ENCODE results near the gene ORAI3. TPM values are rescaled to one million over a fixed set of nuclear protein-coding genes. Genes with fewer than 3 reads are reported as not detected.

Gene ORAI3
- total and polyA plus RNA-seq, 7 experiments from 2014 or later = 6.0 to 29.8 (median 17.8) TPM

GRCh38 chr16:30977502-30977901, 28.6 kb downstream of the ORAI3 start:
- POLR2A ChIA-PET = interaction anchor here (1.3 kb wide), 1 partner anchor 230 kb away, joined by 3 read pairs; the partner anchor contains the start of gene PHKG2
- Mint-ChIP-seq H3K27me3 (no peaks in the 10 kb centered on the region), H3K9me3 (peaks cover 0 to 3% (median 0%) of the 10 kb centered on the region in 11 donors), H3K4me1 (peaks cover 0 to 9% (median 8%) of the 10 kb centered on the region in 7 donors), H3K4me3 (no peak overlapping the region), H3K27ac (peak overlapping the region in 1 of 9 donors; percentile 38), H3K36me3 (peaks cover 13 to 37% (median 23%) of the 10 kb centered on the region in 5 donors)
- H3K4me3 ChIP-seq (ENCODE audit: low read length) = no peak overlapping the region
- H3K9me3 ChIP-seq (ENCODE audit: control insufficient read depth in 2 of 3, low read length in 3 of 3) = no peaks in the 10 kb centered on the region
- intact Hi-C loops (cut with micrococcal nuclease) = no loop called here
- no peak overlapping the region for H3K27ac ChIP-seq (ENCODE audit: low read depth, low read length)
- peaks cover 0 to 95% (median 0%) of the 10 kb centered on the region in 3 experiments for H3K36me3 ChIP-seq (ENCODE audit: control insufficient read depth in 2 of 3, insufficient read depth in 3 of 3, low read length in 3 of 3)
- CTCF ChIA-PET = no interaction called here
- H3K4me1 ChIP-seq (ENCODE audit: control insufficient read depth in 2 of 2, insufficient read depth in 2 of 2, low read length in 2 of 2) = no peaks in the 10 kb centered on the region
- DNase-seq = no peak
- ATAC-seq = peak; percentile 41
- no peaks in the 10 kb centered on the region for H3K27me3 ChIP-seq (ENCODE audit: control insufficient read depth in 2 of 2, insufficient read depth in 2 of 2, low read length in 2 of 2)

- Histone ChIP-seq H3K27me3 (ENCODE audit: control insufficient read depth in 2 of 2, insufficient read depth in 2 of 2, low read length in 2 of 2) (no peaks in the 10 kb centered on the region), H3K27ac (ENCODE audit: low read depth, low read length) (no peak overlapping the region), H3K36me3 (ENCODE audit: control insufficient read depth in 2 of 3, insufficient read depth in 3 of 3, low read length in 3 of 3) (peaks cover 0 to 95% (median 0%) of the 10 kb centered on the region in 3 experiments), H3K9me3 (ENCODE audit: control insufficient read depth in 2 of 3, low read length in 3 of 3) (no peaks in the 10 kb centered on the region), H3K4me3 (ENCODE audit: low read length) (no peak overlapping the region), H3K4me1 (ENCODE audit: control insufficient read depth in 2 of 2, insufficient read depth in 2 of 2, low read length in 2 of 2) (no peaks in the 10 kb centered on the region)
- no peaks in the 10 kb centered on the region for H3K27me3 Mint-ChIP-seq
- DNase-seq (no peak), ATAC-seq (no peak)
- peaks cover 3 to 27% (median 9%) of the 10 kb centered on the region in 5 donors for H3K36me3 Mint-ChIP-seq
- CTCF ChIA-PET = no interaction called here
- peaks cover 0 to 13% (median 4%) of the 10 kb centered on the region in 7 donors for H3K4me1 Mint-ChIP-seq
- H3K27ac Mint-ChIP-seq = no peak overlapping the region
- H3K9me3 Mint-ChIP-seq = peaks cover 0 to 3% (median 0%) of the 10 kb centered on the region in 11 donors
- H3K4me3 Mint-ChIP-seq = no peak overlapping the region
- intact Hi-C loops (cut with micrococcal nuclease) = no loop called here
- POLR2A ChIA-PET = no interaction called here
Observed at GRCh38 chr16:30979170-30980022, 30.5 kb downstream of the ORAI3 start.

- CTCF ChIA-PET = no interaction called here
Observed at GRCh38 chr16:30980023-30980371, 31.1 kb downstream of the ORAI3 start.

GRCh38 chr16:30980434-30980833, 31.6 kb downstream of the ORAI3 start:
- Mint-ChIP-seq H3K4me3 (no peak overlapping the region), H3K27me3 (no peaks in the 10 kb centered on the region), H3K27ac (no peak overlapping the region), H3K9me3 (peaks cover 0 to 3% (median 0%) of the 10 kb centered on the region in 11 donors), H3K36me3 (peaks cover 3 to 27% (median 7%) of the 10 kb centered on the region in 5 donors), H3K4me1 (peaks cover 0 to 20% (median 4%) of the 10 kb centered on the region in 7 donors)
- intact Hi-C loops (cut with micrococcal nuclease) = no loop called here
- Histone ChIP-seq H3K9me3 (ENCODE audit: control insufficient read depth in 2 of 3, low read length in 3 of 3) (no peaks in the 10 kb centered on the region), H3K27me3 (ENCODE audit: control insufficient read depth in 2 of 2, insufficient read depth in 2 of 2, low read length in 2 of 2) (no peaks in the 10 kb centered on the region), H3K4me1 (ENCODE audit: control insufficient read depth in 2 of 2, insufficient read depth in 2 of 2, low read length in 2 of 2) (no peaks in the 10 kb centered on the region), H3K4me3 (ENCODE audit: low read length) (no peak overlapping the region), H3K36me3 (ENCODE audit: control insufficient read depth in 2 of 3, insufficient read depth in 3 of 3, low read length in 3 of 3) (peaks cover 0 to 90% (median 0%) of the 10 kb centered on the region in 3 experiments), H3K27ac (ENCODE audit: low read depth, low read length) (no peak overlapping the region)
- ChIA-PET POLR2A (no interaction called here), CTCF (no interaction called here)
- ATAC-seq (no peak), DNase-seq (no peak)

More at GRCh38 chr16:30980023-30980371, 31.1 kb downstream of the ORAI3 start:
- peaks cover 0 to 3% (median 0%) of the 10 kb centered on the region in 11 donors for H3K9me3 Mint-ChIP-seq
- no peak overlapping the region for H3K27ac Mint-ChIP-seq
- H3K4me3 Mint-ChIP-seq = no peak overlapping the region
- ATAC-seq (no peak), DNase-seq (no peak)
- H3K4me1 Mint-ChIP-seq = peaks cover 0 to 15% (median 4%) of the 10 kb centered on the region in 7 donors
- Histone ChIP-seq H3K4me1 (ENCODE audit: control insufficient read depth in 2 of 2, insufficient read depth in 2 of 2, low read length in 2 of 2) (no peaks in the 10 kb centered on the region), H3K27ac (ENCODE audit: low read depth, low read length) (no peak overlapping the region), H3K4me3 (ENCODE audit: low read length) (no peak overlapping the region), H3K27me3 (ENCODE audit: control insufficient read depth in 2 of 2, insufficient read depth in 2 of 2, low read length in 2 of 2) (no peaks in the 10 kb centered on the region), H3K9me3 (ENCODE audit: control insufficient read depth in 2 of 3, low read length in 3 of 3) (no peaks in the 10 kb centered on the region), H3K36me3 (ENCODE audit: control insufficient read depth in 2 of 3, insufficient read depth in 3 of 3, low read length in 3 of 3) (peaks cover 0 to 94% (median 0%) of the 10 kb centered on the region in 3 experiments)
- H3K27me3 Mint-ChIP-seq = no peaks in the 10 kb centered on the region
- intact Hi-C loops (cut with micrococcal nuclease) = no loop called here
- H3K36me3 Mint-ChIP-seq = peaks cover 3 to 27% (median 7%) of the 10 kb centered on the region in 5 donors
- POLR2A ChIA-PET = no interaction called here

GRCh38 chr16:30980959-30981358, 32.1 kb downstream of the ORAI3 start:
- Histone ChIP-seq H3K27me3 (ENCODE audit: control insufficient read depth in 2 of 2, insufficient read depth in 2 of 2, low read length in 2 of 2) (no peaks in the 10 kb centered on the region), H3K36me3 (ENCODE audit: control insufficient read depth in 2 of 3, insufficient read depth in 3 of 3, low read length in 3 of 3) (peaks cover 0 to 84% (median 0%) of the 10 kb centered on the region in 3 experiments), H3K4me3 (ENCODE audit: low read length) (no peak overlapping the region), H3K9me3 (ENCODE audit: control insufficient read depth in 2 of 3, low read length in 3 of 3) (no peaks in the 10 kb centered on the region), H3K4me1 (ENCODE audit: control insufficient read depth in 2 of 2, insufficient read depth in 2 of 2, low read length in 2 of 2) (no peaks in the 10 kb centered on the region), H3K27ac (ENCODE audit: low read depth, low read length) (no peak overlapping the region)
- no peak for ATAC-seq
- ChIA-PET CTCF (no interaction called here), POLR2A (no interaction called here)
- H3K27ac Mint-ChIP-seq = no peak overlapping the region
- no peaks in the 10 kb centered on the region for H3K27me3 Mint-ChIP-seq
- DNase-seq = no peak
- no peak overlapping the region for H3K4me3 Mint-ChIP-seq
- peaks cover 3 to 23% (median 4%) of the 10 kb centered on the region in 5 donors for H3K36me3 Mint-ChIP-seq
- intact Hi-C loops (cut with micrococcal nuclease) = no loop called here
- peaks cover 0 to 21% (median under 1%) of the 10 kb centered on the region in 7 donors for H3K4me1 Mint-ChIP-seq
- peaks cover 0 to 3% (median 0%) of the 10 kb centered on the region in 11 donors for H3K9me3 Mint-ChIP-seq

- peaks cover 0 to 67% (median 0%) of the 10 kb centered on the region in 3 experiments for H3K36me3 ChIP-seq (ENCODE audit: control insufficient read depth in 2 of 3, insufficient read depth in 3 of 3, low read length in 3 of 3)
Observed at GRCh38 chr16:30982548-30983288, 33.9 kb downstream of the ORAI3 start.

More at GRCh38 chr16:30982548-30983288, 33.9 kb downstream of the ORAI3 start:
- ChIA-PET CTCF (interaction anchor here (0.7 to 1.3 kb wide), 8 partner anchors 11 to 470 kb away, joined by 3 to 5 read pairs (median 3); partner anchors contain the start of gene COX6A2), POLR2A (interaction anchor here (1.9 kb wide), 1 partner anchor 91 kb away, joined by 5 read pairs; the partner anchor contains the start of genes ZNF646 and ZNF668)
- H3K9me3 Mint-ChIP-seq = no peaks in the 10 kb centered on the region
- H3K4me1 Mint-ChIP-seq = peaks cover 0 to 18% (median 0%) of the 10 kb centered on the region in 7 donors
- H3K9me3 ChIP-seq (ENCODE audit: control insufficient read depth in 2 of 3, low read length in 3 of 3) = no peaks in the 10 kb centered on the region
- intact Hi-C loops (cut with micrococcal nuclease) = no loop called here
- DNase-seq (no peak), ATAC-seq (no peak)
- no peaks in the 10 kb centered on the region for H3K27me3 Mint-ChIP-seq
- H3K4me1 ChIP-seq (ENCODE audit: control insufficient read depth in 2 of 2, insufficient read depth in 2 of 2, low read length in 2 of 2) = no peaks in the 10 kb centered on the region
- H3K27ac Mint-ChIP-seq = peak overlapping the region in 2 of 9 donors; percentile 12 to 63
- no peak overlapping the region for H3K4me3 Mint-ChIP-seq
- no peak overlapping the region for H3K4me3 ChIP-seq (ENCODE audit: low read length)
- no peak overlapping the region for H3K27ac ChIP-seq (ENCODE audit: low read depth, low read length)
- peaks cover 3 to 11% (median 3%) of the 10 kb centered on the region in 5 donors for H3K36me3 Mint-ChIP-seq
- H3K27me3 ChIP-seq (ENCODE audit: control insufficient read depth in 2 of 2, insufficient read depth in 2 of 2, low read length in 2 of 2) = no peaks in the 10 kb centered on the region
